Endothelial cell (in vitro differentiated cells): ENCODE data around the gene CHCHD6. TPM values are rescaled to one million over a fixed set of nuclear protein-coding genes. Genes with fewer than 3 reads are reported as not detected.

Source experiments
- DNase-seq: peaks from one replicate; pipeline ENCODE4 v3.0.0; 2021; ENCODE audit warnings: low spot score
- H3K27ac Mint-ChIP-seq: one replicate; pipeline ENCODE4 v1.8.0; 2021; ENCODE audit warnings: mixed read lengths, inconsistent platforms; ENCODE audit not compliant: unreplicated experiment
- H3K27me3 Mint-ChIP-seq: one replicate; pipeline ENCODE4 v1.8.0; 2021; ENCODE audit warnings: mild to moderate bottlenecking, moderate library complexity, mixed read lengths, inconsistent platforms; ENCODE audit not compliant: unreplicated experiment
- H3K36me3 Mint-ChIP-seq: one replicate; pipeline ENCODE4 v1.8.0; 2021; ENCODE audit warnings: mild to moderate bottlenecking, low read depth, mixed read lengths, inconsistent platforms; ENCODE audit not compliant: unreplicated experiment
- H3K4me1 Mint-ChIP-seq: one replicate; pipeline ENCODE4 v1.8.0; 2021; ENCODE audit warnings: mild to moderate bottlenecking, mixed read lengths, inconsistent platforms; ENCODE audit not compliant: unreplicated experiment
- H3K4me3 Mint-ChIP-seq: one replicate; pipeline ENCODE4 v1.8.0; 2021; ENCODE audit warnings: mild to moderate bottlenecking, mixed read lengths, inconsistent platforms; ENCODE audit not compliant: unreplicated experiment
- H3K9me3 Mint-ChIP-seq: one replicate; pipeline ENCODE4 v1.8.0; 2021; ENCODE audit warnings: mixed read lengths, inconsistent platforms; ENCODE audit not compliant: unreplicated experiment
- CTCF ChIP-seq: fragments of 200-600 bp; sonication (generic); IDR thresholded peaks from one replicate; pipeline ENCODE4 v1.5.0; 2021; ENCODE audit warnings: antibody characterized with exemption; ENCODE audit not compliant: unreplicated experiment
- total RNA-seq: library from RNA; stranded (reverse); fragmentation: NEBNext Ultra II Directional; extraction: Animal tissue kit (Norgen Biotek cat#: 25700); gene quantifications from one replicate; pipeline ENCODE4 v1.2.1, GENCODE V29; 2021; ENCODE audit not compliant: unreplicated experiment

CHCHD6 gene
- total RNA-seq, 1 donor from 2014 or later = 9.2 TPM

GRCh38 chr3:126657901-126658300 lies 46.1 kb upstream of the CHCHD6 start:
- no peak for TF ChIP-seq CTCF
- Mint-ChIP-seq H3K4me1 (peaks cover 3% of the 10 kb centered on the region), H3K4me3 (no peak overlapping the region), H3K9me3 (no peaks in the 10 kb centered on the region), H3K27me3 (peaks cover 10% of the 10 kb centered on the region), H3K27ac (no peak overlapping the region), H3K36me3 (no peaks in the 10 kb centered on the region)
- no peak for DNase-seq

GRCh38 chr3:126658584-126658983 lies 45.5 kb upstream of the CHCHD6 start:
- no peak overlapping the region for H3K27ac Mint-ChIP-seq
- no peaks in the 10 kb centered on the region for H3K9me3 Mint-ChIP-seq
- peaks cover 10% of the 10 kb centered on the region for H3K27me3 Mint-ChIP-seq
- no peaks in the 10 kb centered on the region for H3K36me3 Mint-ChIP-seq
- DNase-seq = no peak
- peaks cover 3% of the 10 kb centered on the region for H3K4me1 Mint-ChIP-seq
- no peak overlapping the region for H3K4me3 Mint-ChIP-seq
- TF ChIP-seq CTCF = no peak

GRCh38 chr3:126659915-126660886 lies 43.8 kb upstream of the CHCHD6 start:
- peaks cover 13% of the 10 kb centered on the region for H3K27me3 Mint-ChIP-seq
- H3K9me3 Mint-ChIP-seq = no peaks in the 10 kb centered on the region
- no peaks in the 10 kb centered on the region for H3K36me3 Mint-ChIP-seq
- H3K27ac Mint-ChIP-seq = no peak overlapping the region
- no peak for TF ChIP-seq CTCF
- H3K4me1 Mint-ChIP-seq = no peaks in the 10 kb centered on the region
- H3K4me3 Mint-ChIP-seq = no peak overlapping the region
- no peak for DNase-seq

GRCh38 chr3:126661532-126662364 lies 42.3 kb upstream of the CHCHD6 start:
- Mint-ChIP-seq H3K27me3 (peaks cover 13% of the 10 kb centered on the region), H3K4me3 (no peak overlapping the region), H3K9me3 (no peaks in the 10 kb centered on the region), H3K36me3 (no peaks in the 10 kb centered on the region), H3K27ac (no peak overlapping the region), H3K4me1 (no peaks in the 10 kb centered on the region)
- TF ChIP-seq CTCF = no peak
- DNase-seq = no peak
